Measurements from ENCODE around the gene CDH4. TPM values are rescaled to one million over a fixed set of nuclear protein-coding genes. Genes with fewer than 3 reads are reported as not detected.

The CDH4 gene
- total RNA-seq, 6 experiments from 2014 or later, result 5.8 to 12.8 (median 10.9) TPM

DNA sequence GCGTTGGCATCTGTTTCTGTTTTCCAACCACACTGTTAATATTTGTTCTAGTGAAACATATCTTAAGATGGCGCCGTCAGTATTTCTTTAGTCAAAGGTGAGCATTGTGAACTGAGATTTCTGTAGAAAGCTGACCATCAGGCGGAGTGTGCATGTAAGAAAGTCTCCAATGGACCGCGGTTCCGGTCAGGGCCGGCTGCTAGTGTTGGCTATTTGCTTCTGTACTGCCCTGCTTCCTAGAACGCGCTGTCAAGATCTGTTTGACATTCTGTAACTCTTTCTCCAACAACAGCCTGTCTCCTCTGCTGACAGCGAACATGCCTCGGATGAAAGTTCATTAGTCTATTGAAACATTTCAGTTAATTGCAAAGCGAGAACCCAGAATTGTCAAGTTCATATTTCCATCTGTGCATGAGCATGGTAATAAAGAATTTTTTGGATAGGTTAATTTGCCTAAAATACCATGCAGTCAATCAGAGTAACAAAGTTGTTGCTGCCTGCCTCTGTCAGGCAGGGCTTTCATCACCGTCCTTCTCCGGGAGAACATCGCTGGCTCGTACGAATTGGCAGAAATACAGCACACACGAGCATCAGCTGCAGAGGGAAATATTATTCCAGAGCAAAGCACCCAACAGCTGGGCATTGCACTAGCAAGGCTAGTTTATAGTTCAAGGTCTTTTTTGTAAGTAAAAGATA lies 369.1 kb downstream of the CDH4 start:
- Mint-ChIP-seq H3K27ac (no peak overlapping the region), H3K36me3 (ENCODE audit: low read depth) (peaks cover 9% of the 10 kb centered on the region; the same call in 1 of the 2 replicates), H3K4me1 (ENCODE audit: low read depth) (no peaks in the 10 kb centered on the region), H3K4me3 (no peak overlapping the region), H3K27me3 (ENCODE audit: insufficient read depth) (peaks cover 2% of the 10 kb centered on the region; the same call in 1 of the 2 replicates), H3K9me3 (peaks cover 39% of the 10 kb centered on the region)
- DNase-seq, result no peak
- TF ChIP-seq, protein P1, sequence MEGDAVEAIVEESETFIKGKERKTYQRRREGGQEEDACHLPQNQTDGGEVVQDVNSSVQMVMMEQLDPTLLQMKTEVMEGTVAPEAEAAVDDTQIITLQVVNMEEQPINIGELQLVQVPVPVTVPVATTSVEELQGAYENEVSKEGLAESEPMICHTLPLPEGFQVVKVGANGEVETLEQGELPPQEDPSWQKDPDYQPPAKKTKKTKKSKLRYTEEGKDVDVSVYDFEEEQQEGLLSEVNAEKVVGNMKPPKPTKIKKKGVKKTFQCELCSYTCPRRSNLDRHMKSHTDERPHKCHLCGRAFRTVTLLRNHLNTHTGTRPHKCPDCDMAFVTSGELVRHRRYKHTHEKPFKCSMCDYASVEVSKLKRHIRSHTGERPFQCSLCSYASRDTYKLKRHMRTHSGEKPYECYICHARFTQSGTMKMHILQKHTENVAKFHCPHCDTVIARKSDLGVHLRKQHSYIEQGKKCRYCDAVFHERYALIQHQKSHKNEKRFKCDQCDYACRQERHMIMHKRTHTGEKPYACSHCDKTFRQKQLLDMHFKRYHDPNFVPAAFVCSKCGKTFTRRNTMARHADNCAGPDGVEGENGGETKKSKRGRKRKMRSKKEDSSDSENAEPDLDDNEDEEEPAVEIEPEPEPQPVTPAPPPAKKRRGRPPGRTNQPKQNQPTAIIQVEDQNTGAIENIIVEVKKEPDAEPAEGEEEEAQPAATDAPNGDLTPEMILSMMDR (IDR thresholded peaks at IDR 0.05), result no peak

DNA sequence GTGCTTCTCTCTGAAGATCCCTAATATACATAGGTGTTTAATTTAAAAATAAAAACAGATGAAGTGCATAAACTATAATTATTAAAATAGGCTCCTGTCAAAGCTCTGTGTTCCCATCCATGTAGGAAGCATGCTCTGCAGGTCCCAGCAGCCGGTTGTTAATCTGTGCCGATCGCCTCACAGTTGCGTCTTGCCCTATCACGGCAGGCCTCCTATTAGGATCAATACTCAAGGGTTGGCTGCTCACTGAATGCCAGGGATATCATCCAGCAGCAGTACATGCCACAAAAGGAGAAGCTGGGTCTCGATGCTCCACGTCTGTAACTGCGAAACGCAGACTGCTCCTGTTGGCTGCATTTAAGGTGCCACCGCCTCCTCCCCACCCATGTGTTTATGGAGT lies 369.8 kb downstream of the CDH4 start:
- peaks cover 2% of the 10 kb centered on the region; the same call in 1 of the 2 replicates for H3K27me3 Mint-ChIP-seq (ENCODE audit: insufficient read depth)
- peaks cover 33% of the 10 kb centered on the region for H3K9me3 Mint-ChIP-seq
- TF ChIP-seq, protein P1 (IDR thresholded peaks at IDR 0.05), result no peak
- no peak for DNase-seq
- H3K4me3 Mint-ChIP-seq, result no peak overlapping the region
- no peak overlapping the region for H3K27ac Mint-ChIP-seq
- H3K4me1 Mint-ChIP-seq (ENCODE audit: low read depth), result no peaks in the 10 kb centered on the region
- H3K36me3 Mint-ChIP-seq (ENCODE audit: low read depth), result peaks cover 9% of the 10 kb centered on the region; the same call in 1 of the 2 replicates

DNA sequence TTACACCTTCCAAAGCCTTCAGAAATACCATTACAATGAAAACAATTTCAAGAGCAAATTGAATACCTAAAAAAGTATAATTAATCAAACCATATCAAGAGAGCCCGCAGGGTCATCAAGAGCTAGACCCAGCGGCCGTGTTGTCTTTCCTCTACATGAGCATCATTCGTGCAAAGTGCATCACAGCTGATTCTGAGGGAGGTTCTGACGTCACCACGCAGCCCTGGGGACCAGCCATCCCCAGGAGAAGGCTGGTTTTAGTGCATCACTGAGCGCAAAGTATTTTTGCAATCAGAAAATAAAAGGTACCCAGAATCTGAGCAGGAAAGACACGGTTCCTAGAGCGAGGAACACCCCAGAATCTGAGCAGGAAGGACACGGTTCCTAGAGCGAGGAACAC lies 371.4 kb downstream of the CDH4 start:
- Mint-ChIP-seq H3K27me3 (ENCODE audit: insufficient read depth) (peaks cover 3% of the 10 kb centered on the region; the same call in 1 of the 2 replicates), H3K9me3 (peaks cover 21% of the 10 kb centered on the region), H3K4me1 (ENCODE audit: low read depth) (no peaks in the 10 kb centered on the region), H3K36me3 (ENCODE audit: low read depth) (peaks cover 5% of the 10 kb centered on the region; the same call in 1 of the 2 replicates), H3K27ac (no peak overlapping the region), H3K4me3 (no peak overlapping the region)
- no peak for DNase-seq
- TF ChIP-seq, protein P1 (IDR thresholded peaks at IDR 0.05), result no peak

DNA sequence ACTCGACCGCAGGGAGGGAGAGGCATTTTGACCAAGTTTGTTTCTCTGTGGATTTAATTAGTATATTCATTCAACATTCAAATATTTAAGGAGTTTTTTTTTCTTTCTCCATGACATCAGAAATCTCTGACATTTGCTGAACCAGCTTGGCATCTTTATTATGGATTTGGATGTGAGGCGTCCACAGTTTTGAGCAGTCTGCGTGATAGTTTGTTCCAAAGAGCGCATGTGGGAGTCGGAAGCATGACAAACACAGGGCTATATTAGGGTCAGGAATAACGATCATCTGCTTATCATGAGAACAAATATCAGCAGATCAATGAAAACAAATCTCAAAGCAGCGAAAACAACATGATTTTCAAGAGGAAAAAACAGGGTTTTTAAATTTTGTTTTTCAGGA lies 373.2 kb downstream of the CDH4 start:
- H3K36me3 Mint-ChIP-seq (ENCODE audit: low read depth), result no peaks in the 10 kb centered on the region
- H3K4me3 Mint-ChIP-seq, result no peak overlapping the region
- no peak overlapping the region for H3K27ac Mint-ChIP-seq
- no peaks in the 10 kb centered on the region for H3K4me1 Mint-ChIP-seq (ENCODE audit: low read depth)
- DNase-seq, result no peak
- peaks cover 12% of the 10 kb centered on the region for H3K9me3 Mint-ChIP-seq
- peaks cover 5% of the 10 kb centered on the region; the same call in 1 of the 2 replicates for H3K27me3 Mint-ChIP-seq (ENCODE audit: insufficient read depth)
- TF ChIP-seq, protein P1 (IDR thresholded peaks at IDR 0.05), result no peak

DNA sequence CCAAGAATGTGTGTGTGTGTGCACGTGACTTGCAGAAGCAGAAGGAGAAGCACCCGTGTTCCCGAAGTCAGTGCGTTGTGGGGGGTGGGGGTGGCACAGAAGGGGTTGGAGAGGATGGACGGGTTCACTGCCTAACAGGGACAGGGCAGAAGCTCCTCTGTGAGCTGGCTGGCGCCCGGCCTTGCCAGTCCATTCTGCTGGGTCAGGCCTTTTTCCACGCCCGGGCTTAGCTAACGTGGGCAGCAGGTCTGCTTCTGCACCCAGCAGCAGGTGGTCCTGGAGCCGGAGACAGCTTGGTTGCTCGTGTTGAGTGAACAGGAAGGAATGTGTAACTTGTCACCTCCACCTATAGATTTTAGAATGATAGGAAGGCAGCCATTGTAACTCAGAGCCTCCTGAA lies 374.4 kb downstream of the CDH4 start:
- H3K4me1 Mint-ChIP-seq (ENCODE audit: low read depth), result no peaks in the 10 kb centered on the region
- no peaks in the 10 kb centered on the region for H3K36me3 Mint-ChIP-seq (ENCODE audit: low read depth)
- no peak overlapping the region for H3K27ac Mint-ChIP-seq
- H3K27me3 Mint-ChIP-seq (ENCODE audit: insufficient read depth), result peaks cover 5% of the 10 kb centered on the region
- H3K4me3 Mint-ChIP-seq, result no peak overlapping the region
- TF ChIP-seq, protein P1 (IDR thresholded peaks at IDR 0.05), result no peak
- no peak for DNase-seq
- peaks cover 11% of the 10 kb centered on the region; the same call in 1 of the 2 replicates for H3K9me3 Mint-ChIP-seq
